Measurements from ENCODE around the gene PRUNE2.

GRCh38 chr9:76580820-76581219 is 325.1 kb downstream of the PRUNE2 start:
- no peak for TF ChIP-seq POLR2AphosphoS5 (IDR thresholded peaks at IDR 0.05; ENCODE audit: borderline replicate concordance, low read depth, low read length)
- TF ChIP-seq EZH2 (IDR thresholded peaks at IDR 0.05), result no peak
- no peak for TF ChIP-seq FOXP2 (optimal IDR thresholded peaks at IDR 0.05; ENCODE audit: control extremely low read depth, extremely low read length, insufficient read depth)
